Colonic mucosa (tissue), 4 donors: ENCODE results near the gene COL23A1. TPM values are rescaled to one million over a fixed set of nuclear protein-coding genes. Genes with fewer than 3 reads are reported as not detected.

ENCODE experiments used
- DNase-seq: peaks from one replicate; pipeline ENCODE4 v3.0.0-alpha.2; 2020
- H3K27ac ChIP-seq: fragments of 200-600 bp; one replicate; pipeline ENCODE4 v1.8.0; 2021
- H3K27me3 ChIP-seq: fragments of 200-600 bp; one replicate; pipeline ENCODE4 v1.8.0; 2021
- H3K36me3 ChIP-seq: fragments of 200-600 bp; one replicate; pipeline ENCODE4 v1.8.0; 2021
- H3K4me1 ChIP-seq: fragments of 200-600 bp; one replicate; pipeline ENCODE4 v1.8.0; 2021; ENCODE audit warnings: mild to moderate bottlenecking
- H3K4me3 ChIP-seq: fragments of 200-600 bp; one replicate; pipeline ENCODE4 v1.8.0; 2021
- H3K9ac ChIP-seq, 2 donors: one replicate each; pipeline ENCODE4 v1.7.0; 2013; ENCODE audit warnings: control low read depth in 2 of 2, low read depth in 2 of 2, low read length in 2 of 2
- H3K9me3 ChIP-seq: fragments of 200-600 bp; one replicate; pipeline ENCODE4 v1.8.0; 2021
- intact Hi-C: fragments of 100-400 bp; cut with DNase I; formaldehyde crosslinking; loops from one replicate; pipeline ENCODE4 v1.14.1; 2022
- total RNA-seq, 2 donors: library from RNA; stranded (reverse); fragmentation: NEBNext Ultra II Directional in 1 of 2; extraction: Animal tissue kit (Norgen Biotek cat#: 25700) in 1 of 2; gene quantifications; one replicate each; pipeline ENCODE4 v1.2.1, GENCODE V29; 2021
- TF ChIP-seq, protein P1 (sequence below): fragments of 200-600 bp; IDR thresholded peaks from one replicate; pipeline ENCODE4 v1.8.0; 2022; ENCODE audit warnings: antibody characterized with exemption, mild to moderate bottlenecking
- donor health status: healthy.
- donor health status: DM: no; HTN: no; CAD: no.
- donor health status: DM: no; HTN: no; CAD: no.

COL23A1 gene
- total RNA-seq, 2 donors from 2014 or later = 0.37 to 0.49 TPM

DNA sequence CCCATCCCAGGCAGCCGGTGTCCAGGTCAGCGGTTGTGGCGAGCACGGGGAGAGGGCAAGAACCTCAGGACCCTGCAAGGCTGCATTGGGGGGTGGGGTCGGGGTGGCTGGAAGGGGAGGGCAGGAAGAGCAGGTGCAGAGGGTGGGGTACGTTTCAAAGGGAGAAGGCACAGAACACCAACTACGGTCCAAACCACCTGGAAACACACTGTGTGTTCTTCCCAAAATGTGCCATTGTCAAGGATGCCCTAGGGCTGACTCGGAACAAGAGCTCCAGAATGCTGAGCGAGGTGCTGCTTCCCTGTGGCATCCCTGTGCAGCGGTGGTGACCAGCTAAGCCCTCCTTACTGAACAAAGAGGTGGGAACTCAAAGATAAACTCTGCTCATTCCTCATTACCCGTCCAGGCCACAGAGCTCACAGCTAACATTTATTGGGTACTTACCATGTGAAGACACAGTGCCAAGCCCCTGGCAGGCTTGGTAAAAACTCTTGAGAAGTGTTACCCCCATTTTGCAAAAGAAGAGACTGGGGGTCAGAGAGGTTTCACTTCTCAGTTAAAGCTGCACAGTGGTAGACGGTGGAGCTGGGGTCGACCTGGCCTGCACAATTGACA, 153.8 kb downstream of the COL23A1 start:
- intact Hi-C loops = no loop called here
- H3K4me1 ChIP-seq = no peaks in the 10 kb centered on the region

DNA sequence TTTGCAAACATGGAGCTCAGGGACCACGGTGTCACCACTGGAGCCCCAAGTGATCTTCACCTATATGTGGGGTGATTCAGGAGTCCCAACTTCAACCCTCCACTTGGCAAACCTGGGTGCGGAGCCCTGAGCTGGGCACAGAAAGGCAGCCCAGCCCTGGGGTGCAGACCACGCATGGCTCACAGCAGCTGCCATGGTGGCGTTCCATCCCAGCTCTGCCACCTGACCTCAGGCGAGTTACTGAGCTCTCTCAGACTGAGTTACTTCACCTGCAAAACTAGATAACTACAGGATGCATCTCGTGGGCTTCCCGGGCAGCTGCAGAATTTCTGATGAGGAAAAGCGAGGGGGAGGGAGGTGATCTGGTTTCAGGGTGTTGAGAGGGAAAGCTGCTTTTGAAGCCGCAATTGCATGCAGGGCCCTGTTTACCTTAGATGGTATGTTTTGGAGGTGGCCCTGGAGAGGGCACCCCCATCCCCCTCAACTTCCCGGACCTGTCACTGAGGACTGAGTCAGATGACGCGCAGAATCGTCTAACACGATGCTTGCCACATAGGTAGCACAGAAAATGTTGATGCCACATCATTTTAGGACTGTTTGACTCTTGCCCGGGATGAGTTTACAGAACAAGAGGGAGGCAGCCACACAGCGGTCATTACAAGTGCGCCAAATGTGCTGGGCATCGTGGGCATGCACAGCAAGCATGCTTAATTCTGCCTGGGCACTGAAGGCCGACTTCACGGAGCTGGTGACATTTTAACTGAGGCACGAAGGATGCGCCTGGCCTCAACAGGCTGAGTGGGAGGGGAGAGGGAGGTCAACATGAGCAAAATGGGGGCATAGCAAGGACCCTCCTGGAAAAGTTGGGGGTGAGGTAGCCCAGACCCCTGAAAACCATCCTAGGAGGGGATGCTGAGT, 154.6 kb downstream of the COL23A1 start:
- no peak overlapping the region for H3K9ac ChIP-seq
- no peak for DNase-seq
- intact Hi-C loops = no loop called here
- H3K4me3 ChIP-seq = no peak overlapping the region
- TF ChIP-seq, protein P1, sequence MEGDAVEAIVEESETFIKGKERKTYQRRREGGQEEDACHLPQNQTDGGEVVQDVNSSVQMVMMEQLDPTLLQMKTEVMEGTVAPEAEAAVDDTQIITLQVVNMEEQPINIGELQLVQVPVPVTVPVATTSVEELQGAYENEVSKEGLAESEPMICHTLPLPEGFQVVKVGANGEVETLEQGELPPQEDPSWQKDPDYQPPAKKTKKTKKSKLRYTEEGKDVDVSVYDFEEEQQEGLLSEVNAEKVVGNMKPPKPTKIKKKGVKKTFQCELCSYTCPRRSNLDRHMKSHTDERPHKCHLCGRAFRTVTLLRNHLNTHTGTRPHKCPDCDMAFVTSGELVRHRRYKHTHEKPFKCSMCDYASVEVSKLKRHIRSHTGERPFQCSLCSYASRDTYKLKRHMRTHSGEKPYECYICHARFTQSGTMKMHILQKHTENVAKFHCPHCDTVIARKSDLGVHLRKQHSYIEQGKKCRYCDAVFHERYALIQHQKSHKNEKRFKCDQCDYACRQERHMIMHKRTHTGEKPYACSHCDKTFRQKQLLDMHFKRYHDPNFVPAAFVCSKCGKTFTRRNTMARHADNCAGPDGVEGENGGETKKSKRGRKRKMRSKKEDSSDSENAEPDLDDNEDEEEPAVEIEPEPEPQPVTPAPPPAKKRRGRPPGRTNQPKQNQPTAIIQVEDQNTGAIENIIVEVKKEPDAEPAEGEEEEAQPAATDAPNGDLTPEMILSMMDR = no peak
- no peaks in the 10 kb centered on the region for H3K4me1 ChIP-seq
- no peaks in the 10 kb centered on the region for H3K9me3 ChIP-seq
- no peaks in the 10 kb centered on the region for H3K36me3 ChIP-seq
- no peaks in the 10 kb centered on the region for H3K27me3 ChIP-seq
- H3K27ac ChIP-seq = no peak overlapping the region

More for the DNA sequence above, 153.8 kb downstream of the COL23A1 start:
- H3K36me3 ChIP-seq = no peaks in the 10 kb centered on the region
- H3K27ac ChIP-seq = no peak overlapping the region
- TF ChIP-seq, protein P1 = no peak
- no peak overlapping the region for H3K9ac ChIP-seq
- H3K9me3 ChIP-seq = no peaks in the 10 kb centered on the region
- no peaks in the 10 kb centered on the region for H3K27me3 ChIP-seq
- DNase-seq = no peak
- H3K4me3 ChIP-seq = no peak overlapping the region

DNA sequence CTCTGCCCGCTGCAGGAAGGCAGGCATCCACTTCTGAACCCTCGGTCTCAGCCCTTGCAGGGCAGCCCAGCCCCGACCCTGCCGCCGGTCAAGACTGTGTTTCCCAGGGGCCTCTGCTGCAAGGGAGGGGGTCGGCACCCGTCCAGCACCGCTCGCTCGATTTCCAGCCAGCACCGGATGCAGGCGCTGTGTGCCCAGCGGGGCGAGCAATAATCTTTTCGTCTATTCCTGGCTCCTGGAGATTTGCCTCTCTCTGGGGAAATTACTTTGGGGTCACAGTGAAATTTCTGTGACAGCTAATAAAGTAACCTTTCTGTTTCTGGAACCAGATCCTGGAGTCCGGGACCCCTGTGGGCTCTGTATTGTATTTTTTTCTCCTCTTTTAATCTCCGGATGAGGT, 155.3 kb downstream of the COL23A1 start:
- H3K27me3 ChIP-seq = no peaks in the 10 kb centered on the region
- H3K9ac ChIP-seq = no peak overlapping the region
- no peaks in the 10 kb centered on the region for H3K9me3 ChIP-seq
- H3K36me3 ChIP-seq = no peaks in the 10 kb centered on the region
- TF ChIP-seq, protein P1 = no peak
- intact Hi-C loops = no loop called here
- DNase-seq = no peak
- no peaks in the 10 kb centered on the region for H3K4me1 ChIP-seq
- H3K4me3 ChIP-seq = no peak overlapping the region
- H3K27ac ChIP-seq = no peak overlapping the region

DNA sequence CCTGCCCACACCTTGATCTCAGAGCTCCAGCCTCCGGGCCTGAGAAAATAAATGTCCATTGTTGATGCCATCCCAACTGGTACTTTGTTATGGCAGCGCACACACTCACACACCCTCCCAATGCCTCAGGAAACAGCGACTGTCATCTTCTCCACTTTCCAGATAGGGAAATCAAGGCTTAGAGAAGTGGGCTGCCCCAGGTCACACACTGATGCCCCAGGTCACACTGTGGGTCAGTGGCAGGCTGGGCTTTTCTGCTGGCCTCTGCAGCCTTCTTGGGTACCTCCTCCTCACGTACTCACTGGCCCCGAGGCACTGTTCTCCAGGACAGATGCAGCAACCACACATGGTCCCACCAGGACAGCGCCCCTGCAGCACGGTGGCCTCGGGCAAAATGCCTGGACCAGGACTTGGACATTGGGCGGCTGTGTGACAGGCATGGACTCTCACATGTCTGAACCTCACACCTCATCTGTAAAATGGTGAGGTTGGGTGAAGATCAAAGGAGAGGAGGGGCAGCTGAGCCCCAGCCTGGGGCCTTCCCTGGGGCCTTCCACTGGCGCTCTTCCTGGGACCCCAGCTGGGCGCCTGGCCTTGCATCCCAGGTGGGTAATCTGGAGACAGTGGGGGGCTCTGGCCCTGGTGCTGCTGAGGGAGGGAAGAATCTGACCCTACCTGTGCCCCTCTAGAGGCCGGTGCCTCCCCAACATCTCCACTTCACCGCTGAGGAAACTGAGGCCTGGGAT, 156.0 kb downstream of the COL23A1 start:
- DNase-seq = no peak
- Histone ChIP-seq H3K27me3 (no peaks in the 10 kb centered on the region), H3K9ac (no peak overlapping the region), H3K27ac (no peak overlapping the region), H3K4me3 (no peak overlapping the region), H3K4me1 (no peaks in the 10 kb centered on the region), H3K9me3 (no peaks in the 10 kb centered on the region), H3K36me3 (no peaks in the 10 kb centered on the region)
- TF ChIP-seq, protein P1 = no peak
- intact Hi-C loops = no loop called here

DNA sequence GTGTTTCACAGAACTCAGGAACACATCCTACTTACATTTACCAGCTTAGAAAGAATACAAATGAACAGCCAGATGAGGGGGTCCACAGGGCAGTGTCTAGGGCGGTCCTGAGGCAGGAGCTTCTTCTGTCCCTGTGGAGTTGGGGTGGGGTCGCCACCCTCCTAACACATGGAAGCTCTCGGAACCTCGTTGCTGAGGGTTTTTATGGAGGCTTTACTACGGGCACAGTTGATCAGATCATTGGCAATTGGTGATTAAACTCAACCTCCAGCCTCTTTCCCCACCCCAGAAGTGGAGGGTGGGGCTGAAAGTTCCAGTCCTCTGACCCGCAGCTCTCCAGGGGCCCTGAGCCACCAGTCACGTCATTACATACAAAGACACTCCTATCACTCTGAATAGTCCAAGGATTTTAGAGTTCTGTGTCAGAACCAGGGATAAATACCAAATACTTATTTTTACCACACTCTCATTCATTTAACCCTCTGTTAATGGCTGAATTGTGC, 156.9 kb downstream of the COL23A1 start:
- no peak for DNase-seq
- no peaks in the 10 kb centered on the region for H3K36me3 ChIP-seq
- no peaks in the 10 kb centered on the region for H3K9me3 ChIP-seq
- no peak overlapping the region for H3K9ac ChIP-seq
- no peaks in the 10 kb centered on the region for H3K4me1 ChIP-seq
- H3K4me3 ChIP-seq = no peak overlapping the region
- TF ChIP-seq, protein P1 = no peak
- no peak overlapping the region for H3K27ac ChIP-seq
- H3K27me3 ChIP-seq = no peaks in the 10 kb centered on the region
- intact Hi-C loops = no loop called here
